PC-3 (cell line): ENCODE results near the gene NT5DC1. TPM values are rescaled to one million over a fixed set of nuclear protein-coding genes. Genes with fewer than 3 reads are reported as not detected.

Experiments
- ATAC-seq: fragments of 200-7000 bp; cut with Tn5 transposase; 2 replicates; pipeline ENCODE4 v1.9.1; 2020; ENCODE audit warnings: mild to moderate bottlenecking, moderate library complexity
- BruUV-seq: library from RNA; stranded (reverse); fragments of 400-500 nt; replicated peaks from 2 replicates; lab custom pipeline; 2021; lab: Mats Ljungman, UMichigan
- CTCF ChIA-PET: fragments of 300-600 bp; sonication (Branson Sonifier 250); formaldehyde crosslinking; loops from one replicate; lab custom pipeline; 2022; ENCODE audit warnings: antibody characterized with exemption; lab: Charles Lee
- POLR2A ChIA-PET: fragments of 300-600 bp; sonication (Branson Sonifier 250); formaldehyde crosslinking; loops from one replicate; lab custom pipeline; 2022; ENCODE audit warnings: antibody characterized with exemption; ENCODE audit not compliant: unreplicated experiment; lab: Charles Lee
- DNase-seq: peaks from one replicate; pipeline ENCODE4 v3.0.0-alpha.2; 2015
- H2AFZ ChIP-seq: fragments of 300-600 bp; sonication (generic); 2 replicates; pipeline ENCODE4 v1.6.0; 2016; ENCODE audit warnings: antibody characterized with exemption, low read length
- H3F3A ChIP-seq: fragments of 300-600 bp; sonication (generic); one replicate; pipeline ENCODE4 v1.6.0; 2017; ENCODE audit warnings: antibody characterized with exemption, low read length, control low read depth, mild to moderate bottlenecking; ENCODE audit not compliant: unreplicated experiment
- H3K27ac ChIP-seq: fragments of 300-600 bp; sonication (generic); 2 replicates; pipeline ENCODE4 v1.5.1; 2016; ENCODE audit warnings: mild to moderate bottlenecking, low read length
- H3K27me3 ChIP-seq: fragments of 300-600 bp; sonication (generic); 2 replicates; pipeline ENCODE4 v1.6.1; 2016; ENCODE audit warnings: low read length, mixed read lengths
- H3K36me3 ChIP-seq: fragments of 300-600 bp; sonication (generic); 2 replicates; pipeline ENCODE4 v1.6.1; 2016; ENCODE audit warnings: low read depth, mixed run types, low read length, mixed read lengths
- H3K4me1 ChIP-seq: fragments of 300-600 bp; sonication (generic); 2 replicates; pipeline ENCODE4 v1.5.1; 2016; ENCODE audit warnings: low read length; ENCODE audit not compliant: insufficient read depth
- H3K4me2 ChIP-seq: fragments of 300-600 bp; sonication (generic); 2 replicates; pipeline ENCODE4 v1.6.0; 2016; ENCODE audit warnings: low read length
- H3K4me3 ChIP-seq: fragments of 300-600 bp; sonication (generic); 2 replicates; pipeline ENCODE4 v1.5.1; 2016; ENCODE audit warnings: mild to moderate bottlenecking, low read length, mixed read lengths
- H3K79me2 ChIP-seq: fragments of 300-600 bp; sonication (generic); 2 replicates; pipeline ENCODE4 v1.6.1; 2017; ENCODE audit warnings: low read length, mixed read lengths
- H3K9ac ChIP-seq: fragments of 300-600 bp; sonication (generic); 2 replicates; pipeline ENCODE4 v1.6.0; 2016; ENCODE audit warnings: mild to moderate bottlenecking, low read length
- H3K9me2 ChIP-seq: fragments of 300-600 bp; sonication (generic); replicated peaks from 2 replicates; pipeline ENCODE4 v1.6.1; 2016; ENCODE audit warnings: mixed run types, low read length, mixed read lengths
- H3K9me3 ChIP-seq: fragments of 300-600 bp; sonication (generic); 2 replicates; pipeline ENCODE4 v1.6.1; 2016; ENCODE audit warnings: low read length, mixed read lengths
- H4K20me1 ChIP-seq: fragments of 300-600 bp; sonication (generic); 2 replicates; pipeline ENCODE4 v1.6.1; 2016; ENCODE audit warnings: low read length, mixed read lengths
- CTCF ChIP-seq: fragments of 300-600 bp; sonication (generic); conservative IDR thresholded peaks from 2 replicates; pipeline ENCODE4 v1.5.1; 2017; ENCODE audit warnings: antibody characterized with exemption, low read depth, mild to moderate bottlenecking, low read length
- EZH2 ChIP-seq: fragments of 300-600 bp; sonication (generic); IDR thresholded peaks from one replicate; pipeline ENCODE4 v1.6.1; 2017; ENCODE audit warnings: antibody characterized with exemption, mild to moderate bottlenecking, low read length; ENCODE audit not compliant: unreplicated experiment
- EZH2phosphoT487 ChIP-seq: fragments of 300-600 bp; sonication (generic); IDR thresholded peaks from 2 replicates; pipeline ENCODE4 v1.6.1; 2018; ENCODE audit warnings: mild to moderate bottlenecking, antibody characterized with exemption, low read length, borderline replicate concordance
- intact Hi-C: fragments of 100-400 bp; cut with micrococcal nuclease; formaldehyde crosslinking; loops from 2 replicates; pipeline ENCODE4 v1.9.0; 2023
- total RNA-seq: library from RNA; depleted of rRNA; stranded (reverse); fragments of >200 nt; gene quantifications from 2 replicates; pipeline ENCODE4 v1.2.3, GENCODE V29; 2014

NT5DC1 gene
- total RNA-seq, 1 experiment from 2014 or later = 11.3 TPM

DNA sequence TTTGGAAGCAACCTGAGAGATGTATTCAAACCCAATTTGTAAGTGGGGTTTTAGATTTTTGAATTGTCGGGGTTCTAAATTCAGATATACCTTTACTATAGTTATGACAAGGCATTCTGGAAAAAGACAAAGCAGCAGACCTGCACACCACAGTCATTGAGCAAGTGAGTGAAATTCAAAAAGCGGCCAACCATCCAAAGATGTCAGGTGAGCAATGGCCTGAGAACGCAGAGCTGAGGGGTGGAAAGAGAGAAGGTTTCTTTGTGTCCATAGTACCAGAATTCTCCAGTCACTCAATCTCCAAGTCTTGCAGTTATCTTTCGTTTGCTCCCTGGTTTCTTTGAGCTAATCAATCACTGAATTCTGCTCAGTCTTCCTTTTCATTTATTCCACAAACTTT, 38.2 kb upstream of the NT5DC1 start:
- H3K9ac ChIP-seq = no peak overlapping the region
- BruUV-seq = no TSS peak
- CTCF ChIA-PET = no interaction called here
- no peaks in the 10 kb centered on the region for H3K9me3 ChIP-seq
- H4K20me1 ChIP-seq = no peaks in the 10 kb centered on the region
- intact Hi-C loops = no loop called here
- no peaks in the 10 kb centered on the region for H3F3A ChIP-seq
- H3K4me1 ChIP-seq = peaks cover 6% of the 10 kb centered on the region; the same call in 1 of the 2 replicates
- no peaks in the 10 kb centered on the region for H3K36me3 ChIP-seq
- H3K27ac ChIP-seq = no peak overlapping the region
- POLR2A ChIA-PET = no interaction called here
- no peaks in the 10 kb centered on the region for H3K79me2 ChIP-seq
- no peak overlapping the region for H3K4me2 ChIP-seq
- H3K4me3 ChIP-seq = no peak overlapping the region
- TF ChIP-seq EZH2 (no peak), CTCF (no peak), EZH2phosphoT487 (no peak)
- ATAC-seq = no peak
- no peaks in the 10 kb centered on the region for H3K27me3 ChIP-seq
- no peaks in the 10 kb centered on the region for H3K9me2 ChIP-seq
- H2AFZ ChIP-seq = no peak overlapping the region
- DNase-seq = no peak

DNA sequence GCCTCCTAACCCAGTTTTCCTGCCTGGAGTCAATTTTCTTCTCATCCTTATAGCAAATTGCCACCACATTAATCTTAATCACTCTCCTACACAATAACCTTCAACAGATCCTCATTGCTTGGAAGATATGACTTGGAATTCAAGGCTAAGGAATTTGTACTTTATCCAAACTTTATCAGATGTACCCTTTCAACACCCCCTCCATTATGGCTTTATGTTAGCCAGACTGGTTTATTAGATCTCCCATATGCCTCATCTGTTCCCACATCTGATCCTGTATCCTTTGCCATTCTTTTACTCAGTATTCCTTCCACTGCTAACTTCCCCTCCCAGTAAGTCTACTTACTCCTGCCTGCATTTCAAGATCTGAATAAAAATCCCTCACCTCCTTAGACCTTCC, 36.0 kb upstream of the NT5DC1 start:
- TF ChIP-seq EZH2 = no peak
- TF ChIP-seq EZH2phosphoT487 = no peak
- no peak for TF ChIP-seq CTCF
- H3K4me2 ChIP-seq = no peak overlapping the region
- intact Hi-C loops = no loop called here
- H3K36me3 ChIP-seq = no peaks in the 10 kb centered on the region
- no peaks in the 10 kb centered on the region for H3F3A ChIP-seq
- no peak overlapping the region for H3K27ac ChIP-seq
- DNase-seq (no peak), ATAC-seq (no peak)
- no peaks in the 10 kb centered on the region for H3K27me3 ChIP-seq
- H2AFZ ChIP-seq = no peak overlapping the region
- H3K9me2 ChIP-seq = no peaks in the 10 kb centered on the region
- no peaks in the 10 kb centered on the region for H4K20me1 ChIP-seq
- BruUV-seq = no TSS peak
- POLR2A ChIA-PET = no interaction called here
- H3K4me3 ChIP-seq = no peak overlapping the region
- H3K79me2 ChIP-seq = no peaks in the 10 kb centered on the region
- CTCF ChIA-PET = no interaction called here
- H3K4me1 ChIP-seq = peaks cover 1% of the 10 kb centered on the region; the same call in 1 of the 2 replicates
- H3K9me3 ChIP-seq = no peaks in the 10 kb centered on the region
- no peak overlapping the region for H3K9ac ChIP-seq

GRCh38 chr6:116066789-116067188, 33.9 kb upstream of the NT5DC1 start:
- no TSS peak for BruUV-seq
- ChIA-PET POLR2A (no interaction called here), CTCF (no interaction called here)
- Histone ChIP-seq H3K4me2 (no peak overlapping the region), H3K9me3 (no peaks in the 10 kb centered on the region), H3K36me3 (no peaks in the 10 kb centered on the region), H3K9me2 (no peaks in the 10 kb centered on the region), H3K4me1 (peaks cover 21% of the 10 kb centered on the region), H3K79me2 (no peaks in the 10 kb centered on the region), H3K27ac (no peak overlapping the region), H2AFZ (no peak overlapping the region), H3K9ac (no peak overlapping the region), H4K20me1 (no peaks in the 10 kb centered on the region), H3K27me3 (no peaks in the 10 kb centered on the region), H3K4me3 (no peak overlapping the region), H3F3A (no peaks in the 10 kb centered on the region)
- intact Hi-C loops = no loop called here
- TF ChIP-seq EZH2phosphoT487 (no peak), CTCF (no peak), EZH2 (no peak)
- no peak for ATAC-seq
- no peak for DNase-seq
